ES-I3 (cell line): ENCODE data around the gene ARG2.
A peak's percentile ranks its signal among the peaks of the same experiment; 100 is the strongest.
"Not testable (repeated sequence)": the region's sequence is repeated elsewhere in the genome, so short reads cannot be mapped to it uniquely, and the experiment has no call there.

Experiments used
- H3K36me3 ChIP-seq: 2 replicates; pipeline ENCODE4 v1.6.1; 2013; ENCODE audit warnings: mild to moderate bottlenecking, low read length, control low read depth, moderate library complexity; ENCODE audit not compliant: insufficient read depth
- H3K4me1 ChIP-seq: 2 replicates; pipeline ENCODE4 v1.6.1; 2013; ENCODE audit warnings: mild to moderate bottlenecking, control low read depth, low read length; ENCODE audit not compliant: insufficient read depth
- H3K9ac ChIP-seq: 2 replicates; pipeline ENCODE4 v1.6.1; 2013; ENCODE audit warnings: low read depth, mild to moderate bottlenecking, low read length, moderate library complexity
- H3K9me3 ChIP-seq: 2 replicates; pipeline ENCODE4 v1.6.1; 2013; ENCODE audit warnings: mild to moderate bottlenecking, low read length, moderate library complexity; ENCODE audit not compliant: control insufficient read depth, insufficient read depth

Gene ARG2

GRCh38 chr14:67602995-67603545, 16.6 kb upstream of the ARG2 start:
- H3K4me1 ChIP-seq = no peaks in the 10 kb centered on the region
- no peaks in the 10 kb centered on the region for H3K9me3 ChIP-seq
- H3K36me3 ChIP-seq = no peaks in the 10 kb centered on the region
- no peak overlapping the region for H3K9ac ChIP-seq

GRCh38 chr14:67607646-67608045, 12.1 kb upstream of the ARG2 start:
- no peaks in the 10 kb centered on the region; the same call in 1 of the 2 replicates for H3K4me1 ChIP-seq
- H3K9ac ChIP-seq = no peak overlapping the region
- no peaks in the 10 kb centered on the region for H3K36me3 ChIP-seq
- H3K9me3 ChIP-seq = no peaks in the 10 kb centered on the region

- no peaks in the 10 kb centered on the region; the same call in 1 of the 2 replicates for H3K4me1 ChIP-seq
- H3K9ac ChIP-seq = no peak overlapping the region; the same call in 1 of the 2 replicates
- no peaks in the 10 kb centered on the region for H3K9me3 ChIP-seq
Measured at GRCh38 chr14:67609642-67610310, 9.9 kb upstream of the ARG2 start.

GRCh38 chr14:67610491-67610890, 9.2 kb upstream of the ARG2 start:
- Histone ChIP-seq H3K36me3 (no peaks in the 10 kb centered on the region), H3K9me3 (no peaks in the 10 kb centered on the region), H3K9ac (no peak overlapping the region), H3K4me1 (no peaks in the 10 kb centered on the region; the same call in 1 of the 2 replicates)

More at GRCh38 chr14:67609642-67610310, 9.9 kb upstream of the ARG2 start:
- H3K36me3 ChIP-seq = no peaks in the 10 kb centered on the region

GRCh38 chr14:67618617-67619063, 1.1 kb upstream of the ARG2 start:
- Histone ChIP-seq H3K9ac (no peak overlapping the region), H3K36me3 (no peaks in the 10 kb centered on the region), H3K9me3 (no peaks in the 10 kb centered on the region), H3K4me1 (peaks cover 19% of the 10 kb centered on the region)

GRCh38 chr14:67620217-67620785, 581 bp downstream of the ARG2 start:
- Histone ChIP-seq H3K4me1 (peaks cover 19% of the 10 kb centered on the region), H3K36me3 (no peaks in the 10 kb centered on the region), H3K9ac (peak overlapping the region; percentile 79)

DNA sequence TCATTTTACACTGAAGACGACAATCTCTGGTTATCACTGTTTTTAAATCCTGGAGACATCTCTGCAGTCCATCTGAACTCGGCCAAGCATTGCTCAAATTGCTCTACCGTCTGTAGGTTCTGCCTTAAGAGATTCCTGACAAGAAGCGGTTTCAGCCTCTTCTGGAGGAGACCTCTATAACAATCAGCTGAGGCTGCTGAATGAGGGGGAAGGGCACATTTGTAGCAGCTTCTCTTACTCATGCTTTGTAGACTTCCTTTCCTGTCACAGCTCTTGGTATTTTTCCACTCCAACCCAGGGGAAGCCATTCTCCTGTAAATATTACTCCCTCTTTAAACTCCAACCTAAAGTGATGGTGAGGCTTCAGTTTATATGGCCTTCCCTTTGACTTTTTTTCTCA, 3.0 kb downstream of the ARG2 start:
- peaks cover 2% of the 10 kb centered on the region; the same call in 1 of the 2 replicates for H3K9me3 ChIP-seq
- 0 out of 2 replicates have a peak overlapping the region, but pooled peaks have one; percentile 19 for H3K9ac ChIP-seq
- no peaks in the 10 kb centered on the region; the same call in 1 of the 2 replicates for H3K36me3 ChIP-seq
- peaks cover 19% of the 10 kb centered on the region for H3K4me1 ChIP-seq

More at GRCh38 chr14:67620217-67620785, 581 bp downstream of the ARG2 start:
- H3K9me3 ChIP-seq = peaks cover 2% of the 10 kb centered on the region; the same call in 1 of the 2 replicates

GRCh38 chr14:67623114-67623513, 3.4 kb downstream of the ARG2 start:
- H3K9ac ChIP-seq = peak overlapping the region; percentile 19; the same call in 1 of the 2 replicates
- H3K9me3 ChIP-seq = peaks cover 2% of the 10 kb centered on the region; the same call in 1 of the 2 replicates
- no peaks in the 10 kb centered on the region; the same call in 1 of the 2 replicates for H3K36me3 ChIP-seq
- H3K4me1 ChIP-seq = peaks cover 19% of the 10 kb centered on the region

DNA sequence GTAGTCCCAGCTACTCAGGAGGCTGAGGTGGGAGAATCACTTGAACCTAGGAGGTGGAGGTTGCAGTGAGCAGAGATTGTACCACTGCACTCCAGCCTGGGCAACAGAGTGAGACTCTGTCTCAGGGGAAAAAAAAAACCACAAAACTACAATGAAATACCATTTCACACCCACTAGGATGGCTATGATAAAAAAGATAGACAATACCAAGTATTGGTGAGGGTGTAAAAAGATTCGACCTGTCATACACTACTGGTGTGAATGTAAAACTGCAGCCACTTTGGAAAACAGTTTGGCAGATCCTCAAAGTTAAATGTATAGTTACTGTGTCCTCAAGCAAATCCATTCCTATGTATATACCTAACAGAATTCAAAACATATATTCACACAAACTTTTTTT, 6.4 kb downstream of the ARG2 start:
- H3K9me3 ChIP-seq, H3K36me3 ChIP-seq, H3K9ac ChIP-seq: not testable (repeated sequence)
- peaks cover 13% of the 10 kb centered on the region for H3K4me1 ChIP-seq

DNA sequence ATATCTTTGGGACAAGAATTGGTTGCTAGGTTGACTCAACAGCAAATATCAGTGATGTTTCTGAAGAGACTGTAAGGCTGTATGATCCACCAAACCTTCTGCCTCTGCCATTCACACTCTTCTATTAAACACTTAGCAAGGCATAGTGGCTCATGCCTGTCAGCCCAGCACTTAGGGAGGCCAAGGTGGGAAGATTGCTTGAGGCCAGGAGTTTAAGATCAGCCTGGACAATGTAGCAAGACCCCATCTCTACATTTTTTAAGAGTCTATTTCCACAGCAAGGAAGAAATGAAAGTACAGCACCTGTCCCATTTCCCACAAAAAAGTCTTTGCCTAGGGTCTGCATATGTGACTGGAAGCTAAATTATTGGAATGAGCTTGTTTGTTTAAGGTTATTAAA, 7.8 kb downstream of the ARG2 start:
- H3K9ac ChIP-seq = no peak overlapping the region
- H3K9me3 ChIP-seq = peaks cover 2% of the 10 kb centered on the region; the same call in 1 of the 2 replicates
- H3K4me1 ChIP-seq = peaks cover 7% of the 10 kb centered on the region
- H3K36me3 ChIP-seq = no peaks in the 10 kb centered on the region; the same call in 1 of the 2 replicates

- no peaks in the 10 kb centered on the region; the same call in 1 of the 2 replicates for H3K36me3 ChIP-seq
- no peaks in the 10 kb centered on the region for H3K9me3 ChIP-seq
- no peak overlapping the region for H3K9ac ChIP-seq
- no peaks in the 10 kb centered on the region for H3K4me1 ChIP-seq
Measured at GRCh38 chr14:67630186-67630585, 10.5 kb downstream of the ARG2 start.

DNA sequence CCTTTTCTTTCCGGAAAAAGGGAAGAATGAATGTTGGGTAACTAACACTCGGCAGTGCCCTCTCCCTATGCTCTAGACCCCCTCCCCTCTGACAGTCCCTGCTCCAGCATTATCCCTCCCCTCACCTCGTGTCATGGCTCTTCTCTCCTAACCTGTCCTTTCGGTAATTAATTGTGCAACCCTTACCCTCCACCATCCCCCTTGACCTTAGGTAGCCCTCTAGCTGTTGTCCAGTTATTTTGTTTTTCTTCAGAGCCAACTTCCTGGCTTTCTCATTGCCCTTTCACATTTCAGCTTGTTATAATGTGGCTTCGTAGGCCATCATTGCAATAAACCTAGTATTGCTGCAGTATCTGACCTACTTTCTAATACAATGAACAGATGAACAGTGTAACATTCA, 11.2 kb downstream of the ARG2 start:
- H3K4me1 ChIP-seq = no peaks in the 10 kb centered on the region
- no peak overlapping the region for H3K9ac ChIP-seq
- H3K36me3 ChIP-seq = no peaks in the 10 kb centered on the region; the same call in 1 of the 2 replicates
- no peaks in the 10 kb centered on the region for H3K9me3 ChIP-seq

DNA sequence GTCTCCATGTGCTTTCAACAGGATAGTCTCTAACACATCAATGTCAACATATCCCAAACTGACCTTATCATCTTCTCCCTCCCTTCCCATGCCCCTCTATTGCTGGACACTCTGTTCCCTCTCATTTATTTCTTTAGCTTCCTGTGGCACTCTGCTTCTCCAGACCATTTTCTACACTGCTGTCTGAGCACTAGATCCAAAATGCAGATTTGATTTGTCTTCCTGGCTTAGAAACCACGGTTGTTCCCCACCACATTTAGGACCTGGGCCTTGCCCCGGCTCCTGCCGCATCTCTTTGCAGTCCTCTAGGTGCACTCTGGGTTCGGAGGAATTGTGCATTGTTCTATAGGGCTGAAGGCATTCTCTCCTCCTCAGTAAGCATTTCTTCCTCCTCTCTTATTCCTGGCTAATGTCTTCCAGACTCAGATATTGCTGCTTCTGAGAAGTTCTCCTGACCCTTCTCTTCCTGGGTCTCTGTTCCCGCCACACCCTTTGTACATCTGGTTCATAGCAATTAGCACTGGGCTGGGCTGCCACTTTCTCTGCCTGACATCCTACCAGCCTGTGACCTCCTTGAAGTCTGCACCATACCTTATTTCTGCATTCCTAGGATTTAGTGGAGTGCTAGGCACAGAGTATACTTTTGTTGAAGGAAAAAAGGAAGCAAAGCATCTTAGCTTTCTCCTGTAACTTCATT, 13.9 kb downstream of the ARG2 start:
- Histone ChIP-seq H3K9ac (no peak overlapping the region), H3K36me3 (no peaks in the 10 kb centered on the region), H3K4me1 (no peaks in the 10 kb centered on the region), H3K9me3 (no peaks in the 10 kb centered on the region)

DNA sequence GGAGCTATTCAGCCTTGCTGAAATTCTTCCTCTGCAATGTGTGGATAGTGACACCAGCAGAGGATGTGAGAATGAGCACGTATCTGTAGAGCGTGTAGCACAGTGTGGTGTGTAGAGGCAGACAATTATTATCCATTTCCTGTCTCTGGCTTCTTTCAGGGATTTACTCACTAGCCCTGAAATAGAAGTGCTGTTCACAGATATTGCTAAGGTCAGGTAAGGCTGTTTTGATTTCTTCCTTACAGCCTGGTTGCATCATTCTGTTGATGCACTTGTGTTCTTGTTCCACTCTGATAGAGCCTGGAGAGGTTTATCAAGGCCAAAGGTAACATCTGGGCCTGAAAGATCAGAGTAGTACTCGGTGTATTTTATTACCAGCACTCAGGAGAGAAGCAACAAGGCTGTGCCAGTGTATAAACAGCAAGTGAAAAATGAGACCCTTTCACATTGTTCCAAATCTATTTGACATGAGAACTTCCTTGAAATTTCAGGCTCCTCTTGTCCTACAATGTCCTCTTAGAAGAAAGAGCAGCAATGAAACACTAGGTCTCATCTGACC, 16.7 kb downstream of the ARG2 start:
- H3K9me3 ChIP-seq = no peaks in the 10 kb centered on the region
- no peaks in the 10 kb centered on the region for H3K4me1 ChIP-seq
- H3K36me3 ChIP-seq = no peaks in the 10 kb centered on the region
- H3K9ac ChIP-seq = no peak overlapping the region
